ENCODE measurements around the gene TXNDC15.
"Not testable (repeated sequence)": the region's sequence is repeated elsewhere in the genome, so short reads cannot be mapped to it uniquely, and the experiment has no call there.

TXNDC15 gene

GRCh38 chr5:134874831-134875655, 872 bp downstream of the TXNDC15 start:
- peak; percentile 48 to 96 (median 67) for DNase-seq
- intact Hi-C loops (cut with DNase I): loop anchor here (1.0 to 10.0 kb wide), 3 partner anchors 29 to 140 kb away; partner anchors contain the start of genes CAMLG and PCBD2

DNA sequence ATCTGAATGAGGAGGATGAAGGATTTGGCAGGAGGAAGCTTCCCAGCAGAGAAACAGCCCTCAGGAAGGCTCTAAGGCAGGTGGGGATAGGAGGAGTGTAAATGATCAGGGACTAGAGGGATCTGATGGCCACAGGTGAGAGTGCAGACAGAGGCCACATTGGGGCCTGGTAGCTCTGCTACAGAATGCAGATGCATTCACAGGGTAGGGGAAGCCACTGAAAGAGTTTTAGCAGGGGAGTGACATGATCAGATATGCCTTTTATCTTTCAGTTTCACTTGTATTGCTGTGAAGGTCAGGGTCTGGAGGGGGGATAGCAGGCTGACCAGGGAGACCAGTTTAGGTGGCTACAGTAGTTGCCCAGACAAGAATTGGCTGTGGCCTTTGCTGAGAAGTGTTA, 3.0 kb downstream of the TXNDC15 start:
- intact Hi-C loops (cut with DNase I): loop anchor here (10.0 kb wide), 1 partner anchor 142 kb away; the partner anchor contains the start of gene CAMLG
- DNase-seq: no peak

- DNase-seq: no peak
- intact Hi-C loops (cut with DNase I): loop anchor here (10.0 kb wide), 1 partner anchor 144 kb away; the partner anchor contains the start of gene CAMLG
These were observed 4.2 kb downstream of the TXNDC15 start for GRCh38 chr5:134878403-134878802.

- DNase-seq: no peak
- intact Hi-C loops (cut with DNase I): loop anchor here (10.0 kb wide), 1 partner anchor 145 kb away; the partner anchor contains the start of gene CAMLG
These were observed 5.3 kb downstream of the TXNDC15 start for GRCh38 chr5:134879456-134879855.

DNA sequence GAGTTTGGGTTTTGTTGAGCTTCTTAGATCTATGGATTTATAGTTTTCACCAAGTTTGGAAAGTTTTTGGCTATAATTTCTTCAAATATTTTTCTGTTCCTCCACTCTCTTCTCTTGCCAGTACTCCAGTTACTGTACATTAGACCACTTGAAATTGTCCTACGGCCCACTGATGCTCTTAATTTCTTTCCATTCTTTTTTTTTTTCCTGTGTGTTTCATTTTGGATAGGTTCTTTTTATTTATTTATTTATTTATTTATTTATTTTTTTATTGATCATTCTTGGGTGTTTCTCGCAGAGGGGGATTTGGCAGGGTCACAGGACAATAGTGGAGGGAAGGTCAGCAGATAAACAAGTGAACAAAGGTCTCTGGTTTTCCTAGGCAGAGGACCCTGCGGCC, 6.8 kb downstream of the TXNDC15 start:
- intact Hi-C loops (cut with DNase I); DNase-seq: not testable (repeated sequence)

- intact Hi-C loops (cut with DNase I); DNase-seq: not testable (repeated sequence)
These were observed 7.5 kb downstream of the TXNDC15 start for GRCh38 chr5:134881711-134882110.

DNA sequence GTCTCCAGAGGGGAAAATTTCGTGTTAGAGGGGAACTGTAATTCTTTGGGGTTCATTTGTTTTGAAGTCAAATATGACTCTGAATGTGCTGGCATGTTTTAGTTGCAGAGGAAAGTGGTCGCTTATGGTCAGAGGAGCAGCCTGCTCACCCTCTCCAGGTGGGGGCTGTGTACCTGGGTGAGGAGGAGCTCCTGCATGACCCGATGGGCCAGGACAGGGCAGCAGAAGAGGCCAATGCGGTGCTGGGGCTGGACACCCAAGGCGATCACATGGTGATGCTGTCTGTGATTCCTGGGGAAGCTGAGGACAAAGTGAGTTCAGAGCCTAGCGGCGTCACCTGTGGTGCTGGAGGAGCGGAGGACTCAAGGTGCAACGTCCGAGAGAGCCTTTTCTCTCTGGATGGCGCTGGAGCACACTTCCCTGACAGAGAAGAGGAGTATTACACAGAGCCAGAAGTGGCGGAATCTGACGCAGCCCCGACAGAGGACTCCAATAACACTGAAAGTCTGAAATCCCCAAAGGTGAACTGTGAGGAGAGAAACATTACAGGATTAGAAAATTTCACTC, 13.5 kb downstream of the TXNDC15 start:
- intact Hi-C loops (cut with DNase I): no loop called here
- no peak for DNase-seq

DNA sequence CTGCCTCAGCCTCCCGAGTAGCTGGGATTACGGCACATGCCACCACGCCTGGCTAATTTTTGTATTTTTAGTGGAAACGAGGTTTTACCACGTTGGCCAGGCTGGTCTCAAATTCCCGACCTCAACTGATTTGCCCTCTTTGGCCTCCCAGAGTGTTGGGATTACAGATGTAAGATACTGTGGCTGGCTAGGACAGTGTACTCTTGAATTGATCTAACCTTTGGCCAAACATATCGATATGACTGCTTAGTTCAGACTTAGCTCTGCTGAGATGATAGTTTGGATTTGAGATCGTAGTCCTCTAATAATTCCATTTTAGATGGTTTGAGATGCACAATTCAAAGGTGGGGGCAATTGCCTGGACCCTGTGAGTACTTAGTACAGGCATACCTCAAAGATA, 15.2 kb downstream of the TXNDC15 start:
- intact Hi-C loops (cut with DNase I): no loop called here
- no peak for DNase-seq

DNA sequence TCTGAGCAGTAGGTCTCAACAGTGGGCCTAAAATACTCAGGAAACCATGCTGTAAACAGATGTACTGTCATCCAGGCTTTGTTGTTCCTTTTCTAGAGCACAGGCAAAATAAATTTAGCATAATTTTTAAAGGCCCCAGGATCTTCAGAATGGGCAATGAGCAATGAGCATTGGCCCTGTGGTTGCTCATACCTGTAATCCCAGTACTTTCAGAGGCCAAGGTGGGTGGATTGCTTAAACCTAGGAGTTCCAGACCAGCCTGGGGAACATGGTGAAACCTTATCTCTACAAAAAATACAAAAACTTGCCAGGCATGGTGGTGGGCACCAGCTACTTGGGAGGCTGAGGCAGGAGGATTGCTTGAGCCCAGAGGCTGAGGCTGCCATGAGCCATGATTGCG, 17.3 kb downstream of the TXNDC15 start:
- intact Hi-C loops (cut with DNase I): no loop called here

GRCh38 chr5:134892282-134892681, 18.1 kb downstream of the TXNDC15 start:
- intact Hi-C loops (cut with DNase I): no loop called here
- DNase-seq: no peak

More for the DNA sequence above, 17.3 kb downstream of the TXNDC15 start:
- DNase-seq: no peak

- intact Hi-C loops (cut with DNase I): no loop called here
- no peak for DNase-seq
These were observed 18.8 kb downstream of the TXNDC15 start for GRCh38 chr5:134892926-134893325.

- intact Hi-C loops (cut with DNase I): no loop called here
These were observed 19.8 kb downstream of the TXNDC15 start for GRCh38 chr5:134893748-134894505.

GRCh38 chr5:134902071-134902801, 28.1 kb downstream of the TXNDC15 start:
- DNase-seq: peak in 1 of 10 donors; percentile 18

More at GRCh38 chr5:134893748-134894505, 19.8 kb downstream of the TXNDC15 start:
- DNase-seq: no peak

GRCh38 chr5:134904610-134905245, 30.6 kb downstream of the TXNDC15 start, which contains the start of gene PCBD2:
TSS of gene PCBD2 (plus strand) at chr5:134905131. CDS start at chr5:134905140, 9 bp downstream.
- intact Hi-C loops (cut with DNase I): loop anchor here (1.0 to 10.0 kb wide), 5 partner anchors 30 to 290 kb away; partner anchors contain the start of genes CAMLG, DDX46 and TXNDC15

More at GRCh38 chr5:134902071-134902801, 28.1 kb downstream of the TXNDC15 start:
- intact Hi-C loops (cut with DNase I): loop anchor here (10.0 kb wide), 1 partner anchor 293 kb away; no protein-coding TSS in a partner anchor

GRCh38 chr5:134905246-134905996, 31.2 kb downstream of the TXNDC15 start:
- DNase-seq: peak in 7 of 10 donors; percentile 21 to 92 (median 41)
- intact Hi-C loops (cut with DNase I): loop anchor here (1.0 to 10.0 kb wide), 5 partner anchors 31 to 289 kb away; partner anchors contain the start of genes CAMLG, DDX46 and TXNDC15

More at GRCh38 chr5:134904610-134905245, 30.6 kb downstream of the TXNDC15 start, which contains the start of gene PCBD2:
- peak; percentile 77 to 98 (median 87) for DNase-seq

- intact Hi-C loops (cut with DNase I): loop anchor here (10.0 kb wide), 1 partner anchor 288 kb away; no protein-coding TSS in a partner anchor
- DNase-seq: no peak
These were observed 32.6 kb downstream of the TXNDC15 start for GRCh38 chr5:134906811-134907210.

- intact Hi-C loops (cut with DNase I): not testable (repeated sequence)
These were observed 36.6 kb downstream of the TXNDC15 start for GRCh38 chr5:134910752-134911151.

More at GRCh38 chr5:134910752-134911151, 36.6 kb downstream of the TXNDC15 start:
- not testable (repeated sequence) for DNase-seq
